Measurements from ENCODE around the gene TMEM11.

Gene TMEM11

GRCh38 chr17:21177854-21178600, 35.9 kb downstream of the TMEM11 start:
- no peak for DNase-seq

GRCh38 chr17:21177401-21177800, 36.6 kb downstream of the TMEM11 start:
- DNase-seq: no peak

- DNase-seq: no peak
Observed at GRCh38 chr17:21176773-21177395, 37.1 kb downstream of the TMEM11 start.

- no peak for DNase-seq
Observed at GRCh38 chr17:21174713-21175112, 39.2 kb downstream of the TMEM11 start.

GRCh38 chr17:21174186-21174585, 39.8 kb downstream of the TMEM11 start:
- DNase-seq: no peak

- no peak for DNase-seq
Observed at GRCh38 chr17:21173543-21173942, 40.4 kb downstream of the TMEM11 start.

GRCh38 chr17:21172846-21173245, 41.1 kb downstream of the TMEM11 start:
- DNase-seq: no peak

- no peak for DNase-seq
Observed at GRCh38 chr17:21171970-21172510, 41.9 kb downstream of the TMEM11 start.

GRCh38 chr17:21171309-21171922, 42.5 kb downstream of the TMEM11 start:
- DNase-seq: peak; percentile 60

- peak; percentile 13 for DNase-seq
Observed at GRCh38 chr17:21170809-21171208, 43.2 kb downstream of the TMEM11 start.

GRCh38 chr17:21169496-21169895, 44.5 kb downstream of the TMEM11 start:
- DNase-seq: no peak

- DNase-seq: no peak
Observed at GRCh38 chr17:21168555-21168865, 45.5 kb downstream of the TMEM11 start.

GRCh38 chr17:21167303-21167702, 46.7 kb downstream of the TMEM11 start:
- DNase-seq: peak; percentile 73

GRCh38 chr17:21166595-21167210, 47.3 kb downstream of the TMEM11 start:
- DNase-seq: peak; percentile 63

GRCh38 chr17:21165922-21166594, 47.9 kb downstream of the TMEM11 start:
- no peak for DNase-seq

GRCh38 chr17:21164620-21165019, 49.3 kb downstream of the TMEM11 start:
- no peak for DNase-seq

GRCh38 chr17:21164216-21164615, 49.7 kb downstream of the TMEM11 start:
- peak; percentile 64 for DNase-seq

- DNase-seq: no peak
Observed at GRCh38 chr17:21163101-21163500, 50.9 kb downstream of the TMEM11 start.

- no peak for DNase-seq
Observed at GRCh38 chr17:21162394-21162775, 51.6 kb downstream of the TMEM11 start.

- DNase-seq: no peak
Observed at GRCh38 chr17:21161498-21162393, 52.2 kb downstream of the TMEM11 start.

- no peak for DNase-seq
Observed at GRCh38 chr17:21160401-21160800, 53.6 kb downstream of the TMEM11 start.
